Glutamatergic neuron (in vitro differentiated cells): ENCODE data around the gene EPYC. TPM values are rescaled to one million over a fixed set of nuclear protein-coding genes. Genes with fewer than 3 reads are reported as not detected.
A peak's percentile ranks its signal among the peaks of the same experiment; 100 is the strongest.

Source experiments
- DNase-seq: peaks from one replicate; pipeline ENCODE4 v3.0.0; 2022
- H3K27ac Mint-ChIP-seq: one replicate; pipeline ENCODE4 v1.8.0; 2020; ENCODE audit warnings: mild to moderate bottlenecking, mixed read lengths, inconsistent platforms; ENCODE audit not compliant: unreplicated experiment
- H3K27me3 Mint-ChIP-seq: one replicate; pipeline ENCODE4 v1.8.0; 2020; ENCODE audit warnings: mild to moderate bottlenecking, moderate library complexity, mixed read lengths, inconsistent platforms; ENCODE audit not compliant: unreplicated experiment
- H3K36me3 Mint-ChIP-seq: one replicate; pipeline ENCODE4 v1.8.0; 2020; ENCODE audit warnings: mild to moderate bottlenecking, mixed read lengths, inconsistent platforms; ENCODE audit not compliant: unreplicated experiment
- H3K4me1 Mint-ChIP-seq: one replicate; pipeline ENCODE4 v1.8.0; 2020; ENCODE audit warnings: mild to moderate bottlenecking, low read depth, mixed read lengths, inconsistent platforms; ENCODE audit not compliant: unreplicated experiment
- H3K4me3 Mint-ChIP-seq: one replicate; pipeline ENCODE4 v1.8.0; 2020; ENCODE audit warnings: mild to moderate bottlenecking, mixed read lengths, inconsistent platforms; ENCODE audit not compliant: unreplicated experiment
- H3K9me3 Mint-ChIP-seq: one replicate; pipeline ENCODE4 v1.8.0; 2020; ENCODE audit warnings: mild to moderate bottlenecking, moderate library complexity, mixed read lengths, inconsistent platforms; ENCODE audit not compliant: unreplicated experiment
- total RNA-seq: library from RNA; stranded (reverse); fragmentation: NEBNext Ultra II Directional; extraction: Animal tissue kit (Norgen Biotek cat#: 25700); gene quantifications from one replicate; pipeline ENCODE4 v1.2.1, GENCODE V29; 2021; ENCODE audit not compliant: unreplicated experiment
- TF ChIP-seq, protein P1 (sequence below): fragments of 200-600 bp; sonication (generic); IDR thresholded peaks from one replicate; pipeline ENCODE4 v1.5.0; 2021; ENCODE audit not compliant: partially characterized antibody, unreplicated experiment

EPYC gene
- total RNA-seq, 1 donor from 2014 or later, result not detected

DNA sequence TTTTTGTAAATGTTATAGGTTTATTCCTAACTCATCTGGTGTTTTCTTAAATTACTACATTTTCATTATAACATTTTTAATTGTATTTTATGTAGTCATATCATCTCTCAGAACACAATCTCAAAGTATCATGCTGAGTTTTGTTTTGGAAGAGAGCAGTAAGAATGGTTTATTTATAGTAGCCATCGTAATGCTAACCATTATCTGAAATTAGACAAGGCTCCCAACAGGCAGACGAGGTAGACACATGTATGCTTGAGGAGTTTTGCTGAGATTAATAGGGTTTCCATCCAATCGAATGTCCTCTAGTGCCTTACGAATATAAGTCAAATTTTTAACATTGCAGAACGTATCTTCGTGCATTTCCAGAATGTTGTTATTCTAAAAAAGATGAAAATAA lies 40.8 kb downstream of the EPYC start:
- H3K27ac Mint-ChIP-seq, result no peak overlapping the region
- TF ChIP-seq, protein P1, sequence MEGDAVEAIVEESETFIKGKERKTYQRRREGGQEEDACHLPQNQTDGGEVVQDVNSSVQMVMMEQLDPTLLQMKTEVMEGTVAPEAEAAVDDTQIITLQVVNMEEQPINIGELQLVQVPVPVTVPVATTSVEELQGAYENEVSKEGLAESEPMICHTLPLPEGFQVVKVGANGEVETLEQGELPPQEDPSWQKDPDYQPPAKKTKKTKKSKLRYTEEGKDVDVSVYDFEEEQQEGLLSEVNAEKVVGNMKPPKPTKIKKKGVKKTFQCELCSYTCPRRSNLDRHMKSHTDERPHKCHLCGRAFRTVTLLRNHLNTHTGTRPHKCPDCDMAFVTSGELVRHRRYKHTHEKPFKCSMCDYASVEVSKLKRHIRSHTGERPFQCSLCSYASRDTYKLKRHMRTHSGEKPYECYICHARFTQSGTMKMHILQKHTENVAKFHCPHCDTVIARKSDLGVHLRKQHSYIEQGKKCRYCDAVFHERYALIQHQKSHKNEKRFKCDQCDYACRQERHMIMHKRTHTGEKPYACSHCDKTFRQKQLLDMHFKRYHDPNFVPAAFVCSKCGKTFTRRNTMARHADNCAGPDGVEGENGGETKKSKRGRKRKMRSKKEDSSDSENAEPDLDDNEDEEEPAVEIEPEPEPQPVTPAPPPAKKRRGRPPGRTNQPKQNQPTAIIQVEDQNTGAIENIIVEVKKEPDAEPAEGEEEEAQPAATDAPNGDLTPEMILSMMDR, result no peak
- no peaks in the 10 kb centered on the region for H3K9me3 Mint-ChIP-seq
- peaks cover 2% of the 10 kb centered on the region for H3K27me3 Mint-ChIP-seq
- H3K36me3 Mint-ChIP-seq, result no peaks in the 10 kb centered on the region
- H3K4me1 Mint-ChIP-seq, result no peaks in the 10 kb centered on the region
- DNase-seq, result no peak
- no peak overlapping the region for H3K4me3 Mint-ChIP-seq

DNA sequence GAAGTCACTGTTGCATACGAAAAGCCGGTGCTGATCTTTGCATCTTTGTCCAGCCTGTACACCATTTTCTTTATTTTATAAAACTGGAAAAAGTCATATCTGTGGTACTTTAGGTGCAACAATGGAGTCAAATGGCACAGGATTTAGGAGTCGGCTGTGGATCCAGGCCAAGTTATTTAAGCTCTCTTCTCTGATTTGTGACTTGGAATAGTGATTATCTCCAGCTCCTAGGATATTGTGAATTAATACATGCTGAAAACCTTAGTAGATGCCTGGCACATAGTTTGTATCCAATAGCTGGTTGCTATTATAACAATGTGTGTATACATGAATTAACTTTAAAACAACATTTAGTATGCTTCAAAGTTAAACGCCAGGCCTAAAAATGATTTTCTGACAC lies 43.6 kb downstream of the EPYC start:
- no peaks in the 10 kb centered on the region for H3K36me3 Mint-ChIP-seq

DNA sequence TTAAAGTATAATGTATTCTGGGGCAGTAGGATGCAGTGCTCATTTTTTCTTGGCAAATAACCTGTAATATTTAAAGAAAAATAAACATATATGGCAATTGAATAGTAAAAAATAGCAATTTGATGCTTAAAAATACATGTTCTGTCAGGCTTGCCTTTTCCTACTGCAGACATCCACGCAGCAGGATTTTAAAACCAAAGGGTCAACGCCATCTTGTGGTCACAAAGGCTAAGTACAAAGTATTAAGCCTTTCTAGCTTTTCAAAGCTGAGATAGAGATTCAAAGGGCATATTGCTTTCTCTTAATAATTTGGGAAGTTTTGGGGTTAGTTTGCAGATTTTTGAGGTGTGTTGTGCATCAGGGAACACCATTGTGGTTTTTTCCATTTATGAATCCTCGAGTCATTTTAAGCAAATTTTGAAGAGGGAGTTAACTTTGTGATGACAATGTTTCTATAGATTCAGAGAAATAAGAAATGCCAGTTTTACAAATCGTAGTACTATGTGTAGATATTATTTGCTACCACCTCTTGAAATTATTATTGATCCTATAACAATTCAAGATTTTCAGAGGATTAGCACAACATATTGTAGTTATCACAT lies 45.1 kb downstream of the EPYC start:
- TF ChIP-seq, protein P1, result peak; percentile 78
- Mint-ChIP-seq H3K27me3 (no peaks in the 10 kb centered on the region), H3K36me3 (no peaks in the 10 kb centered on the region), H3K9me3 (no peaks in the 10 kb centered on the region), H3K4me3 (no peak overlapping the region), H3K4me1 (no peaks in the 10 kb centered on the region), H3K27ac (no peak overlapping the region)
- no peak for DNase-seq

More for the DNA sequence above, 43.6 kb downstream of the EPYC start:
- H3K27me3 Mint-ChIP-seq, result no peaks in the 10 kb centered on the region
- H3K4me1 Mint-ChIP-seq, result no peaks in the 10 kb centered on the region
- H3K27ac Mint-ChIP-seq, result no peak overlapping the region
- DNase-seq, result no peak
- TF ChIP-seq, protein P1, result no peak
- H3K4me3 Mint-ChIP-seq, result no peak overlapping the region
- H3K9me3 Mint-ChIP-seq, result no peaks in the 10 kb centered on the region

DNA sequence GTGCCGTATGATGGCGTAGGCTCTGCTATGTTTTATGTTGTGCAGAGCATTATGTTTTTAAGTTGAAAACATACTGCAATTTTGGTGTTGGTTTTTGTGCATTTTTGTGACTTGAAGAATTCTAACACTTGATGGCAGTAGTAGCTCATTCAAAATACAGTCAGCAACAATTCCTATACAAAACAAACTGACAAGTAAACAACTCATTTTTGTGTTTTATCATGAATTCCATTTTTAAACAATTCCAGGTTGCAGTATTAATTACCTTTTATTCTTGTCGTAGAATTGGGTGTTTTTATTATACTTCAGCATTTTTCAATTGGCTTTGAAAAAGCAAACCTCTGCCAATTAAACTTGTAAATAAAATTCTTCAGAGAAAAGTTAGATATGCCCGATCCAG lies 45.7 kb downstream of the EPYC start:
- H3K4me1 Mint-ChIP-seq, result no peaks in the 10 kb centered on the region
- H3K4me3 Mint-ChIP-seq, result no peak overlapping the region
- no peaks in the 10 kb centered on the region for H3K27me3 Mint-ChIP-seq
- no peaks in the 10 kb centered on the region for H3K36me3 Mint-ChIP-seq
- DNase-seq, result no peak
- H3K9me3 Mint-ChIP-seq, result no peaks in the 10 kb centered on the region
- H3K27ac Mint-ChIP-seq, result no peak overlapping the region
- TF ChIP-seq, protein P1, result no peak

DNA sequence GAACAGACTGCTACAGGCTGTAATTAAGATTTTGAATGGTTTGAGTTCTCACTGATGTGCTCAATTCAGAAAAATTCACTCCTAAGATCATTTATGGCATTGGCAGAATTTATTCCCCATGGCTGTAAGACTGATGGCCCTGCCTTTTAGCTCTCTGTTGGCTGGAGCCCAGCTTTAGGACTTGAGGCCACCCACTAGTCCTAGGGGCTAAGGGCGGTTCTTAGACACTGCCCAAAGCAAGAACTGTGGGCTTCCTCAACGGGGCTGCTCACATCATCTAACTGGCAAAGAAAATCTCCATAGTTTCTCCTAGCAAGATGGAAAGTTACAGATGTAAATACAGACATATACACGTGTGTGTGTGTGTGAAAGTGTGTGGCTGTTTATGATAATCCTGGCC lies 46.4 kb downstream of the EPYC start:
- H3K36me3 Mint-ChIP-seq, result no peaks in the 10 kb centered on the region
- TF ChIP-seq, protein P1, result no peak
- H3K4me1 Mint-ChIP-seq, result no peaks in the 10 kb centered on the region

More for the DNA sequence above, 46.4 kb downstream of the EPYC start:
- no peak for DNase-seq
- H3K27ac Mint-ChIP-seq, result no peak overlapping the region
- no peaks in the 10 kb centered on the region for H3K9me3 Mint-ChIP-seq
- H3K27me3 Mint-ChIP-seq, result peaks cover 2% of the 10 kb centered on the region
- H3K4me3 Mint-ChIP-seq, result no peak overlapping the region
